Thyroid gland (tissue), 4 donors: Measurements from ENCODE around the gene CDX1.

Experiments used
- CTCF ChIP-seq, 6 experiments: fragments of 200-600 bp in 3 of 6; fragments of 450-650 bp in 3 of 6; sonication (generic) in 3 of 6; IDR thresholded peaks; one replicate each; pipeline ENCODE4 v1.5.1; 2016 to 2019; ENCODE audit warnings: antibody characterized with exemption in 6 of 6, mild to moderate bottlenecking in 2 of 6, inconsistent platforms in 1 of 6, moderate library complexity in 1 of 6
- POLR2A ChIP-seq, 2 donors: fragments of 450-650 bp; IDR thresholded peaks; one replicate each; pipeline ENCODE4 v1.6.1; 2017; ENCODE audit warnings: antibody characterized with exemption in 2 of 2, mild to moderate bottlenecking in 2 of 2, moderate library complexity in 1 of 2

- TF ChIP-seq POLR2A (IDR thresholded peaks at IDR 0.05), result no peak
- no peak for TF ChIP-seq CTCF (IDR thresholded peaks at IDR 0.05)
Measured at GRCh38 chr5:150154618-150155128, 11.9 kb upstream of the CDX1 start.
